GM10847 (cell line): Measurements from ENCODE around the gene CCDC122.

Source experiments
- POLR2A ChIP-seq: IDR thresholded peaks from 2 replicates; pipeline ENCODE4 v1.6.1; 2011; ENCODE audit not compliant: insufficient read length; ENCODE audit errors: extremely low read depth

Gene CCDC122

GRCh38 chr13:43792076-43792881 is 87.3 kb downstream of the CCDC122 start:
- TF ChIP-seq POLR2A: no peak

GRCh38 chr13:43787997-43788396 is 91.5 kb downstream of the CCDC122 start:
- no peak for TF ChIP-seq POLR2A

- TF ChIP-seq POLR2A: no peak
Measured at GRCh38 chr13:43787518-43787891, 92.0 kb downstream of the CCDC122 start.

- no peak for TF ChIP-seq POLR2A
Measured at GRCh38 chr13:43786766-43787517, 92.6 kb downstream of the CCDC122 start, which contains the start of gene ENOX1. ENOX1 (minus strand) TSS chr13:43786972.

GRCh38 chr13:43786472-43786765 is 93.1 kb downstream of the CCDC122 start:
- no peak for TF ChIP-seq POLR2A
